GM19455 (cell line): ENCODE results near the gene MOV10.
A peak's percentile ranks its signal among the peaks of the same experiment; 100 is the strongest.

Experiments
- ATAC-seq: cut with Tn5 transposase; IDR thresholded peaks from one replicate; pipeline ENCODE4 v1.9.1; 2021; ENCODE audit not compliant: unreplicated experiment

MOV10 gene

GRCh38 chr1:112697781-112698201 is 23.3 kb downstream of the MOV10 start:
- no peak for ATAC-seq

- no peak for ATAC-seq
These were observed 24.2 kb downstream of the MOV10 start for GRCh38 chr1:112698366-112699310.

- ATAC-seq: no peak
These were observed 25.1 kb downstream of the MOV10 start for GRCh38 chr1:112699425-112700144.

GRCh38 chr1:112700290-112701226 is 26.1 kb downstream of the MOV10 start:
- no peak for ATAC-seq

GRCh38 chr1:112701227-112702066 is 27.0 kb downstream of the MOV10 start:
- ATAC-seq: no peak

- no peak for ATAC-seq
These were observed 27.6 kb downstream of the MOV10 start for GRCh38 chr1:112702067-112702395.

GRCh38 chr1:112702420-112703261 is 28.2 kb downstream of the MOV10 start:
- ATAC-seq: no peak

GRCh38 chr1:112703706-112704105 is 29.2 kb downstream of the MOV10 start:
- ATAC-seq: no peak

- ATAC-seq: no peak
These were observed 30.0 kb downstream of the MOV10 start for GRCh38 chr1:112704391-112704933.

- peak; percentile 53 for ATAC-seq
These were observed 30.6 kb downstream of the MOV10 start for GRCh38 chr1:112704934-112705627.

GRCh38 chr1:112706505-112707220 is 32.2 kb downstream of the MOV10 start, which contains the start of gene RHOC:
RHOC (minus strand) TSS chr1:112707127; CDS start chr1:112703799, 3,328 bp downstream.
- ATAC-seq: peak; percentile 72

- peak; percentile 65 for ATAC-seq
These were observed 33.0 kb downstream of the MOV10 start for GRCh38 chr1:112707221-112708001.

GRCh38 chr1:112708002-112708448 is 33.6 kb downstream of the MOV10 start:
- ATAC-seq: no peak

GRCh38 chr1:112708489-112708888 is 34.0 kb downstream of the MOV10 start:
- ATAC-seq: no peak

GRCh38 chr1:112710159-112710558 is 35.7 kb downstream of the MOV10 start:
- ATAC-seq: no peak

- no peak for ATAC-seq
These were observed 36.1 kb downstream of the MOV10 start for GRCh38 chr1:112710586-112710985.

- no peak for ATAC-seq
These were observed 36.6 kb downstream of the MOV10 start for GRCh38 chr1:112711041-112711440.
